ENCODE measurements around the gene MICAL2.

The MICAL2 gene

GRCh38 chr11:12209096-12209495 lies 98.7 kb downstream of the MICAL2 start:
- no peak for DNase-seq (ENCODE audit: low read depth, low spot score)

GRCh38 chr11:12210200-12210599 lies 99.8 kb downstream of the MICAL2 start:
- DNase-seq (ENCODE audit: low read depth, low spot score), result no peak

GRCh38 chr11:12211331-12212065 lies 101.1 kb downstream of the MICAL2 start:
- no peak for DNase-seq (ENCODE audit: low read depth, low spot score)

- no peak for DNase-seq (ENCODE audit: low read depth, low spot score)
These were observed 101.9 kb downstream of the MICAL2 start for GRCh38 chr11:12212174-12212820.

GRCh38 chr11:12212821-12213185 lies 102.4 kb downstream of the MICAL2 start:
- no peak for DNase-seq (ENCODE audit: low read depth, low spot score)

GRCh38 chr11:12213883-12214282 lies 103.5 kb downstream of the MICAL2 start:
- DNase-seq (ENCODE audit: low read depth, low spot score), result no peak

- no peak for DNase-seq (ENCODE audit: low read depth, low spot score)
These were observed 104.4 kb downstream of the MICAL2 start for GRCh38 chr11:12214751-12215150.

GRCh38 chr11:12215181-12215593 lies 104.8 kb downstream of the MICAL2 start:
- no peak for DNase-seq (ENCODE audit: low read depth, low spot score)

GRCh38 chr11:12216041-12216451 lies 105.7 kb downstream of the MICAL2 start:
- no peak for DNase-seq (ENCODE audit: low read depth, low spot score)

- peak; percentile 74 for DNase-seq (ENCODE audit: low read depth, low spot score)
These were observed 106.4 kb downstream of the MICAL2 start for GRCh38 chr11:12216671-12217374.

- DNase-seq (ENCODE audit: low read depth, low spot score), result no peak
These were observed 107.5 kb downstream of the MICAL2 start for GRCh38 chr11:12217879-12218278.

- DNase-seq (ENCODE audit: low read depth, low spot score), result no peak
These were observed 108.5 kb downstream of the MICAL2 start for GRCh38 chr11:12218909-12219308.

GRCh38 chr11:12219757-12220156 lies 109.4 kb downstream of the MICAL2 start:
- DNase-seq (ENCODE audit: low read depth, low spot score), result peak; percentile 44

- DNase-seq (ENCODE audit: low read depth, low spot score), result peak; percentile 58
These were observed 109.9 kb downstream of the MICAL2 start for GRCh38 chr11:12220305-12220704.

GRCh38 chr11:12221051-12221535 lies 110.7 kb downstream of the MICAL2 start:
- DNase-seq (ENCODE audit: low read depth, low spot score), result no peak

- peak; percentile 62 for DNase-seq (ENCODE audit: low read depth, low spot score)
These were observed 111.8 kb downstream of the MICAL2 start for GRCh38 chr11:12222055-12222792.

GRCh38 chr11:12223771-12224536 lies 113.6 kb downstream of the MICAL2 start:
- no peak for DNase-seq (ENCODE audit: low read depth, low spot score)

- peak; percentile 96 for DNase-seq (ENCODE audit: low read depth, low spot score)
These were observed 114.1 kb downstream of the MICAL2 start for GRCh38 chr11:12224537-12224893.

GRCh38 chr11:12225046-12225739 lies 114.8 kb downstream of the MICAL2 start:
- DNase-seq (ENCODE audit: low read depth, low spot score), result no peak

GRCh38 chr11:12226093-12226492 lies 115.7 kb downstream of the MICAL2 start:
- no peak for DNase-seq (ENCODE audit: low read depth, low spot score)
